Astrocyte of the spinal cord (primary cell): ENCODE results near the gene GNAQ.
A peak's percentile ranks its signal among the peaks of the same experiment; 100 is the strongest.

ENCODE experiments used
- DNase-seq: peaks from one replicate; pipeline ENCODE4 v3.0.0; 2011; ENCODE audit warnings: low read depth, low spot score
- H3K4me3 ChIP-seq: 2 replicates; pipeline ENCODE4 v1.5.1; 2011; ENCODE audit warnings: low read depth, mild to moderate bottlenecking, low read length, moderate library complexity
- CTCF ChIP-seq: IDR thresholded peaks from 2 replicates; pipeline ENCODE4 v1.5.1; 2012; ENCODE audit warnings: low read depth, mild to moderate bottlenecking, low read length, inconsistent platforms
- in situ Hi-C: cut with HindIII; loops from 2 replicates; pipeline ENCODE4 v1.10.0; 2017; ENCODE audit warnings: low sequenced_read_pairs

The GNAQ gene

DNA sequence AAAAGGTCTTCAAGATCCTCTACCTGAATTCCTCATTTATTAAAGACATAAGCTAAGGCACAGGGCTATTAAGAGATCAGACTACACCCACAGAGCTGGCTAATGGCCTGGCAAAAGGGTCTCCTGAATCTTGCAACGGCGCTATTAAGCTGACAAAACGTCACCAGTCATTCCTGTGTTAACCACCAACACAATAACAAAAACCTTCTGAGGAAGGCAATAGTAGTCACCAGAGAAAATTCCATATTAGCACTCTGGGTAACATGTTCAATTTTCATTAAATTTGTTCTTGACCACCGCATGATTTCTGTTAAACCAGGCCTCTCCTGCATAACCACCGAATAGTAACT is 77.0 kb downstream of the GNAQ start:
- no peak for DNase-seq
- no peak overlapping the region for H3K4me3 ChIP-seq
- in situ Hi-C loops: no loop called here
- TF ChIP-seq CTCF: no peak

- no peak for DNase-seq
- TF ChIP-seq CTCF: no peak
- in situ Hi-C loops: no loop called here
- no peak overlapping the region for H3K4me3 ChIP-seq
Observed at GRCh38 chr9:77954013-77954665, 77.5 kb downstream of the GNAQ start.

GRCh38 chr9:77953590-77953989 is 78.0 kb downstream of the GNAQ start:
- in situ Hi-C loops: no loop called here
- TF ChIP-seq CTCF: no peak
- no peak for DNase-seq
- no peak overlapping the region for H3K4me3 ChIP-seq

DNA sequence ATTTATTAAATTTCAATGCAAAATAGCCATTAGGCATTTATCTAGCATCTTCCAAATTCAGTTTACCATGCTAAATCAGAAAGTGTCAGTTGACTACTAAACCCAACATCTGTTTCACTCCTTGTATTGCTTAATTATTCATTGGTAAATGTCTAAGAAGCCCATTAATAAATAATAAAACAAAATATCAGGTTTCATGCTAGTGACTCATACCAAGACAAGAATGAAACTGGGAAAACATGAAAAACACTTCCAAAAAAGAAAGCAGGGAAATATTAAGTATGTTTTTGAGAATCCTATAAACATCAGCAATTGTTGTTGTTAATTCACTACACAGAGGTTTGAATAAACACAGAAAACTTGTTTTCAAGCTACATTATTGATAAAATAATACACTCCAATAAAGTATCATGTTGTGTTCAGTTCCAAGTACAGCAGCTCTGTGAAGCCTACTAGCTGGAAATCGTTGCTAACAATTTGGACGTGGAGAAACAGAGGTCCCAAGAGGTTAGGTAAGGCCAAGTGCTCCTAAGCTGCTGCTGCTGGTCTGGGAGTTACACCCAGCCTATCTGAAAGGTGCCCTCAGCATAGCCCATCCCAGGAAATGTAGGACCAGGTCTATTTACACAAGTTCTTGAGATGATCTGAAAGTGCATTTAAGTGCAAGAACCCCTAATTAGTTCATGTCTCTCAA is 78.8 kb downstream of the GNAQ start:
- no peak overlapping the region for H3K4me3 ChIP-seq
- in situ Hi-C loops: no loop called here
- no peak for TF ChIP-seq CTCF
- peak; percentile 60 for DNase-seq

DNA sequence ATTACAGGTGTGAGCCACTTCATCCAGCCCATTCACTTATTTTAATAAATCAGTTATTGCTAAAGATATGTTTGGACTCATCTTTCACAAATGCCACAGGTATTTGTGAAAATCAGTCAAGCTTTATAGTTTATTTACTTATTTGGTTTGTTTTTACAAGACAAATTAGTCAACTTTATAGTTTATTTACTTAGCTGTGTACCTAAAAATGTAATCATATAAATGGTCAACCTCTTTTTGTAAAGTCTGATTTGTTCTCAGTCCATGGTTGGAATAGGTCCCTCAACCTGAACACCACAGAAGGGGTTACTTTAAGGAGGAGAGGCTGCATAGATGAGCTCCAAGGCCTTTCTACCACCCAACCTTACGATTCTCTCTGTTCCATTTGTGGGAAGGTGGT is 80.2 kb downstream of the GNAQ start:
- no peak for TF ChIP-seq CTCF
- no peak overlapping the region for H3K4me3 ChIP-seq
- in situ Hi-C loops: no loop called here
- no peak for DNase-seq

DNA sequence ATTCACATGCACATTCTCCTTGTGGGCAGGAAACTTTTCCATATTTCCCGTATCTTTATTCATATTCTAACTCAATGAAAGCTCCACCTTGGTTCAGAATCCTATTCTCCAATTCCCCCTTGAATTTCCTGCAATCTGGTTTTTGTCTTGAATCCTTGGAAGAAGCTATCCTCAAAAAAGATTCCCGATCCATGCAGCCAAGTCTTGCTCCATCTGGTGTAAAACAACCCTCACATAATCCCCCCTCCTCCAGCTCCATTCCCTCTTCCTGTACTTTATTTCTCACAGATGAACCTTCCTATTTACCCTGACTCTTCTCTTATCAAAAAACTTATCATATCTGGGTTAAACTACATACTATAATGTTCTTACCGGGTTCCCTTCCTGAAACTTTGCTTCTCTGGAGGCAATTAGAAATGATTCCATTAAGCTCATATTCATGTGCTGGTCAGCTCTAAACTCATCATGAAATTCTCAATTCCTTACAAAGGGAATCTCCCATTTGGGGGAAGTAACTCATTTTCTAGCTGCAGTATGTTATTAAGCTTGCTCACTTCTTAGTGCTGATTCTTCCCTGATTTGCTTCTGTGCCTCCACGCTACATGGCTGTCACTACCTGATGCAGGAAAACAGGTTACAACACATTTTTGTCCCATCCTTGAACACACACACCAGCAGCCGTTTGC is 81.7 kb downstream of the GNAQ start:
- in situ Hi-C loops: no loop called here
- no peak for DNase-seq
- TF ChIP-seq CTCF: no peak
- H3K4me3 ChIP-seq: no peak overlapping the region
